ENCODE results near the gene QPRT.

DNA sequence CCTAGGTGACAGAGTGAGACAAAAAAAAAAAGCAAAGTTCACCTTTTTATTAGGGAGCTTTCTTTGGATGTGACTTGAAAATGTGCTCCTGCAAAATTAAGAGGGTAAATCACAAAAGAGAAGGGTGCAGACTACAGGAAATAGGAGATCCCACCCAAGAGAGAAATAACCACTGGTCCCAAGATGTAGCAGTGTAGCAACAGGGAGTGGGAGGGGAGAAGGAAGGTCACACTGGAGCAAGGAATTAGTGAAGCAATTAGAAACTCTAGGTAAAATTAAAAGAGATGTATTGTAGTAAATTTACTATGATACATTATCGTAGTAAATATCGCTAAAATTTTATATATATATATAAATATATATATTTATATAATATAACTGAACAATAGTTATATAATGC, 28.2 kb upstream of the QPRT start:
- TF ChIP-seq, protein P1, sequence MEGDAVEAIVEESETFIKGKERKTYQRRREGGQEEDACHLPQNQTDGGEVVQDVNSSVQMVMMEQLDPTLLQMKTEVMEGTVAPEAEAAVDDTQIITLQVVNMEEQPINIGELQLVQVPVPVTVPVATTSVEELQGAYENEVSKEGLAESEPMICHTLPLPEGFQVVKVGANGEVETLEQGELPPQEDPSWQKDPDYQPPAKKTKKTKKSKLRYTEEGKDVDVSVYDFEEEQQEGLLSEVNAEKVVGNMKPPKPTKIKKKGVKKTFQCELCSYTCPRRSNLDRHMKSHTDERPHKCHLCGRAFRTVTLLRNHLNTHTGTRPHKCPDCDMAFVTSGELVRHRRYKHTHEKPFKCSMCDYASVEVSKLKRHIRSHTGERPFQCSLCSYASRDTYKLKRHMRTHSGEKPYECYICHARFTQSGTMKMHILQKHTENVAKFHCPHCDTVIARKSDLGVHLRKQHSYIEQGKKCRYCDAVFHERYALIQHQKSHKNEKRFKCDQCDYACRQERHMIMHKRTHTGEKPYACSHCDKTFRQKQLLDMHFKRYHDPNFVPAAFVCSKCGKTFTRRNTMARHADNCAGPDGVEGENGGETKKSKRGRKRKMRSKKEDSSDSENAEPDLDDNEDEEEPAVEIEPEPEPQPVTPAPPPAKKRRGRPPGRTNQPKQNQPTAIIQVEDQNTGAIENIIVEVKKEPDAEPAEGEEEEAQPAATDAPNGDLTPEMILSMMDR (conservative IDR thresholded peaks at IDR 0.05; ENCODE audit: low read depth, low read length), result no peak
- TF ChIP-seq EZH2 (IDR thresholded peaks at IDR 0.05; ENCODE audit: borderline replicate concordance, low read depth, low read length, poor library complexity, severe bottlenecking), result no peak

Measured in A673 (cell line).